Measurements from ENCODE around the gene OR6N2.

The OR6N2 gene

DNA sequence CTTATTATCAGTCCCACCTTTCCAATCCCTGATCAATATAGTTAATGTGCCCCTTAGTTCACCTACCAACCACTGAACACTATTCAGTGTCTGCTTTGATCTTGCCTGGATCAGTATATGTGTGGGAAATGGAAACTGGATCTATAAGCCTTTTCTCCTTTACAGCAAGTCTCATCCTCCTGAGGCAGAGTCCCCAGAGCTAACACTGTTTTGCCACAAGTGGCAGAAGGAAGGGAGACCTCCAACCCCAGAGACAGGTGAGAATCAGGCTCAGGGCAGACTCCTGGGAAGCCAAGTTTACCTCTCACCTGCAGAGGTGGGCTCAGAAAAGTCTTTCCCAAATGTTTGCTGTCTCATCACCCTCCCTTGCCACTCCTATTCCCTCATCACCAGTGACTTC is at the start of gene OR6N2:
OR6N2 (minus strand) TSS at position 101 of the 400 bp plus-strand sequence. CDS start 3,569 bp downstream, outside the sequence.
- Histone ChIP-seq H3K79me2 (ENCODE audit: control insufficient read depth, low read length) (no peaks in the 10 kb centered on the region), H3K4me3 (ENCODE audit: low read length) (no peak within 1 kb of the TSS), H4K20me1 (ENCODE audit: control insufficient read depth, insufficient read depth, low read depth, low read length) (no peaks in the 10 kb centered on the region), H3K27ac (ENCODE audit: low read depth, low read length) (no peak within 1 kb of the TSS), H3K9me2 (replicated peaks; ENCODE audit: control insufficient read depth, low read length) (no peaks in the 10 kb centered on the region), H3K4me2 (ENCODE audit: low read length) (no peak within 1 kb of the TSS), H3K9me3 (ENCODE audit: control insufficient read depth, insufficient read depth, low read length) (no peaks in the 10 kb centered on the region), H3K27me3 (ENCODE audit: control insufficient read depth, low read length) (no peaks in the 10 kb centered on the region), H3F3A (ENCODE audit: control insufficient read depth, insufficient read depth) (no peaks in the 10 kb centered on the region), H3K36me3 (ENCODE audit: control insufficient read depth, low read length) (no peaks in the 10 kb centered on the region), H3K4me1 (ENCODE audit: control insufficient read depth, low read length) (no peaks in the 10 kb centered on the region)
- TF ChIP-seq EZH2phosphoT487 (IDR thresholded peaks at IDR 0.05; ENCODE audit: borderline replicate concordance, low read length) (no peak), CTCF (IDR thresholded peaks at IDR 0.05; ENCODE audit: low read depth, low read length, poor library complexity, severe bottlenecking) (no peak)

- no peaks in the 10 kb centered on the region for H3K4me1 ChIP-seq (ENCODE audit: control insufficient read depth, low read length)
- no peak overlapping the region for H3K27ac ChIP-seq (ENCODE audit: low read depth, low read length)
- H3K27me3 ChIP-seq (ENCODE audit: control insufficient read depth, low read length): no peaks in the 10 kb centered on the region
- H3K36me3 ChIP-seq (ENCODE audit: control insufficient read depth, low read length): no peaks in the 10 kb centered on the region
- H3F3A ChIP-seq (ENCODE audit: control insufficient read depth, insufficient read depth): no peaks in the 10 kb centered on the region
- no peaks in the 10 kb centered on the region for H3K79me2 ChIP-seq (ENCODE audit: control insufficient read depth, low read length)
- H3K9me2 ChIP-seq (replicated peaks; ENCODE audit: control insufficient read depth, low read length): no peaks in the 10 kb centered on the region
- H4K20me1 ChIP-seq (ENCODE audit: control insufficient read depth, insufficient read depth, low read depth, low read length): no peaks in the 10 kb centered on the region
- no peak overlapping the region for H3K4me3 ChIP-seq (ENCODE audit: low read length)
- peaks cover 2% of the 10 kb centered on the region; the same call in 1 of the 2 replicates for H3K9me3 ChIP-seq (ENCODE audit: control insufficient read depth, insufficient read depth, low read length)
- no peak for TF ChIP-seq EZH2phosphoT487 (IDR thresholded peaks at IDR 0.05; ENCODE audit: borderline replicate concordance, low read length)
- TF ChIP-seq CTCF (IDR thresholded peaks at IDR 0.05; ENCODE audit: low read depth, low read length, poor library complexity, severe bottlenecking): no peak
- H3K4me2 ChIP-seq (ENCODE audit: low read length): no peak overlapping the region
Observed at GRCh38 chr1:158830074-158830677, 49.2 kb upstream of the OR6N2 start.

DNA sequence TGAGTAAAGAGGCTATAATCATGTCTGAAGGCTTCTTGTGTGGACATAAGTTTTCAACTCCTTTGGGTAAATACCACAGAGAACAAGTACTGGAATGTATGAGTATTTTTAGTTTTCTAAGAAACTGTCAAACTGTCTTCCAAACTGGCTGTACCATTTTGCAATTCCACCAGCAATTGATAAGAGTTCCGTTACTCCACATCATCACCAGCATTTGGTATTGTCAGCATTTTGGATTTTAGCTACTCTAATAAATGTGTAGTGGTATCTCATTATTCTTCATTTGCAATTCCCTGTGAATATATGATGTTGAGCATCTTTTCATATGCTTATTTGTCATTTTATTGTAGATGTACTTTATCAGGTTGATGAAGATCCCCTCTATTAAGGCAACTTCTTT is 40.7 kb upstream of the OR6N2 start:
- Histone ChIP-seq H3K27me3 (ENCODE audit: control insufficient read depth, low read length) (peaks cover 5% of the 10 kb centered on the region; the same call in 1 of the 2 replicates), H3F3A (ENCODE audit: control insufficient read depth, insufficient read depth) (no peaks in the 10 kb centered on the region), H4K20me1 (ENCODE audit: control insufficient read depth, insufficient read depth, low read depth, low read length) (no peaks in the 10 kb centered on the region), H3K4me1 (ENCODE audit: control insufficient read depth, low read length) (no peaks in the 10 kb centered on the region), H3K36me3 (ENCODE audit: control insufficient read depth, low read length) (no peaks in the 10 kb centered on the region), H3K4me3 (ENCODE audit: low read length) (no peak overlapping the region), H3K79me2 (ENCODE audit: control insufficient read depth, low read length) (no peaks in the 10 kb centered on the region), H3K9me2 (replicated peaks; ENCODE audit: control insufficient read depth, low read length) (no peaks in the 10 kb centered on the region), H3K9me3 (ENCODE audit: control insufficient read depth, insufficient read depth, low read length) (no peaks in the 10 kb centered on the region), H3K4me2 (ENCODE audit: low read length) (no peak overlapping the region), H3K27ac (ENCODE audit: low read depth, low read length) (no peak overlapping the region)
- TF ChIP-seq EZH2phosphoT487 (IDR thresholded peaks at IDR 0.05; ENCODE audit: borderline replicate concordance, low read length): no peak
- no peak for TF ChIP-seq CTCF (IDR thresholded peaks at IDR 0.05; ENCODE audit: low read depth, low read length, poor library complexity, severe bottlenecking)

Data from DOHH2 (cell line).